PC-9 (cell line): Measurements from ENCODE around the gene PTOV1. TPM values are rescaled to one million over a fixed set of nuclear protein-coding genes. Genes with fewer than 3 reads are reported as not detected.

Experiments
- BruUV-seq: library from RNA; stranded (reverse); fragments of 400-500 nt; replicated peaks from 2 replicates; lab custom pipeline; 2021; lab: Mats Ljungman, UMichigan
- CTCF ChIA-PET: fragments of 300-600 bp; sonication (Branson Sonifier 250); formaldehyde crosslinking; loops from one replicate; lab custom pipeline; 2022; ENCODE audit warnings: antibody characterized with exemption; lab: Charles Lee
- POLR2A ChIA-PET: fragments of 300-600 bp; sonication (Branson Sonifier 250); formaldehyde crosslinking; loops from one replicate; lab custom pipeline; 2022; ENCODE audit warnings: antibody characterized with exemption; ENCODE audit not compliant: unreplicated experiment; lab: Charles Lee
- DNase-seq, 2 experiments: peaks; one replicate each; pipeline versions ENCODE4 v3.0.0 to v3.0.0-alpha.2; 2015 to 2022; ENCODE audit warnings: mixed read lengths in 1 of 2
- H2AFZ ChIP-seq: fragments of 200-600 bp; sonication (generic); 2 replicates; pipeline ENCODE4 v1.8.1; 2017; ENCODE audit warnings: antibody characterized with exemption
- H3F3A ChIP-seq: fragments of 200-600 bp; sonication (generic); 2 replicates; pipeline ENCODE4 v1.8.1; 2017; ENCODE audit warnings: antibody characterized with exemption, mild to moderate bottlenecking, low read depth; ENCODE audit not compliant: insufficient read depth
- H3K27ac ChIP-seq: fragments of 200-600 bp; sonication (generic); 2 replicates; pipeline ENCODE4 v1.6.1; 2016; ENCODE audit warnings: mixed run types
- H3K27me3 ChIP-seq: fragments of 200-600 bp; sonication (generic); 2 replicates; pipeline ENCODE4 v1.6.1; 2016; ENCODE audit warnings: low read depth, mixed run types; ENCODE audit not compliant: insufficient read depth
- H3K36me3 ChIP-seq: fragments of 200-600 bp; sonication (generic); 2 replicates; pipeline ENCODE4 v1.6.1; 2016; ENCODE audit warnings: low read depth, mixed run types
- H3K4me1 ChIP-seq: fragments of 200-600 bp; sonication (generic); replicated peaks from 2 replicates; pipeline ENCODE4 v1.6.1; 2016; ENCODE audit warnings: mixed run types; ENCODE audit not compliant: insufficient read depth
- H3K4me2 ChIP-seq: fragments of 200-600 bp; sonication (generic); 2 replicates; pipeline ENCODE4 v1.6.1; 2017; ENCODE audit warnings: mixed run types
- H3K4me3 ChIP-seq: fragments of 200-600 bp; sonication (generic); 2 replicates; pipeline ENCODE4 v1.6.1; 2016; ENCODE audit warnings: mixed run types
- H3K79me2 ChIP-seq: fragments of 200-600 bp; sonication (generic); 2 replicates; pipeline ENCODE4 v1.6.1; 2017; ENCODE audit warnings: low read depth, mixed run types
- H3K9me2 ChIP-seq: fragments of 200-600 bp; sonication (generic); 2 replicates; pipeline ENCODE4 v1.8.1; 2017; ENCODE audit warnings: mild to moderate bottlenecking; ENCODE audit not compliant: insufficient read depth
- H3K9me3 ChIP-seq: fragments of 200-600 bp; sonication (generic); 2 replicates; pipeline ENCODE4 v1.8.1; 2016; ENCODE audit warnings: low read depth; ENCODE audit not compliant: insufficient read depth
- H4K20me1 ChIP-seq: fragments of 200-600 bp; sonication (generic); 2 replicates; pipeline ENCODE4 v1.8.1; 2017; ENCODE audit not compliant: insufficient read depth
- CTCF ChIP-seq: fragments of 200-600 bp; sonication (generic); conservative IDR thresholded peaks from 2 replicates; pipeline ENCODE4 v1.6.1; 2017; ENCODE audit warnings: mixed run types, antibody characterized with exemption, mild to moderate bottlenecking, moderate library complexity
- intact Hi-C: fragments of 100-400 bp; cut with micrococcal nuclease; formaldehyde crosslinking; loops from one replicate; pipeline ENCODE4 v1.10.0; 2022; ENCODE audit not compliant: unreplicated experiment
- total RNA-seq: library from RNA; stranded (reverse); gene quantifications from 2 replicates; pipeline ENCODE4 v1.2.3, GENCODE V29; 2021

The PTOV1 gene
- total RNA-seq, 1 experiment from 2014 or later = 155 TPM

- POLR2A ChIA-PET = no interaction called here
- no peak overlapping the region for H2AFZ ChIP-seq
Measured at GRCh38 chr19:49805822-49806619, 44.9 kb upstream of the PTOV1 start.

GRCh38 chr19:49806620-49806959, 44.4 kb upstream of the PTOV1 start:
- H3F3A ChIP-seq = peaks cover 39% of the 10 kb centered on the region; the same call in 1 of the 2 replicates
- ChIA-PET CTCF (no interaction called here), POLR2A (no interaction called here)
- no peak overlapping the region for H3K4me2 ChIP-seq
- intact Hi-C loops = no loop called here
- peaks cover 7% of the 10 kb centered on the region for H3K4me1 ChIP-seq
- no peak for TF ChIP-seq CTCF
- DNase-seq = no peak
- H3K79me2 ChIP-seq = no peaks in the 10 kb centered on the region
- H3K4me3 ChIP-seq = no peak overlapping the region
- H3K27me3 ChIP-seq = no peaks in the 10 kb centered on the region
- H3K9me2 ChIP-seq = no peaks in the 10 kb centered on the region
- peaks cover 6% of the 10 kb centered on the region; the same call in 1 of the 2 replicates for H4K20me1 ChIP-seq
- no TSS peak for BruUV-seq
- no peaks in the 10 kb centered on the region for H3K36me3 ChIP-seq
- no peaks in the 10 kb centered on the region for H3K9me3 ChIP-seq
- no peak overlapping the region for H2AFZ ChIP-seq
- H3K27ac ChIP-seq = no peak overlapping the region

More at GRCh38 chr19:49805822-49806619, 44.9 kb upstream of the PTOV1 start:
- Histone ChIP-seq H3K36me3 (no peaks in the 10 kb centered on the region), H3K9me3 (no peaks in the 10 kb centered on the region), H3K4me1 (peaks cover 7% of the 10 kb centered on the region), H3K27me3 (no peaks in the 10 kb centered on the region), H3K4me3 (no peak overlapping the region), H3F3A (peaks cover 39% of the 10 kb centered on the region; the same call in 1 of the 2 replicates), H3K9me2 (no peaks in the 10 kb centered on the region), H3K27ac (no peak overlapping the region), H3K4me2 (no peak overlapping the region), H3K79me2 (no peaks in the 10 kb centered on the region), H4K20me1 (peaks cover 6% of the 10 kb centered on the region; the same call in 1 of the 2 replicates)
- CTCF ChIA-PET = no interaction called here
- no peak for DNase-seq
- intact Hi-C loops = no loop called here
- TF ChIP-seq CTCF = no peak
- no TSS peak for BruUV-seq

GRCh38 chr19:49807058-49807903, 43.7 kb upstream of the PTOV1 start:
- CTCF ChIA-PET = interaction anchor here (0.6 kb wide), 1 partner anchor 47 kb away, joined by 4 read pairs; no protein-coding TSS in a partner anchor
- no peak for TF ChIP-seq CTCF
- no peak overlapping the region for H3K4me3 ChIP-seq
- no peaks in the 10 kb centered on the region for H3K9me3 ChIP-seq
- no peak overlapping the region for H3K27ac ChIP-seq
- intact Hi-C loops = no loop called here
- H4K20me1 ChIP-seq = peaks cover 6% of the 10 kb centered on the region; the same call in 1 of the 2 replicates
- H3K27me3 ChIP-seq = no peaks in the 10 kb centered on the region
- H3K36me3 ChIP-seq = no peaks in the 10 kb centered on the region
- H3F3A ChIP-seq = peaks cover 42% of the 10 kb centered on the region; the same call in 1 of the 2 replicates
- no peak for DNase-seq
- POLR2A ChIA-PET = no interaction called here
- no TSS peak for BruUV-seq
- no peak overlapping the region for H2AFZ ChIP-seq
- H3K79me2 ChIP-seq = no peaks in the 10 kb centered on the region
- H3K4me2 ChIP-seq = no peak overlapping the region
- H3K4me1 ChIP-seq = peaks cover 7% of the 10 kb centered on the region
- no peaks in the 10 kb centered on the region for H3K9me2 ChIP-seq
